HepG2 (cell line): ENCODE data around the gene ADCY7. TPM values are rescaled to one million over a fixed set of nuclear protein-coding genes. Genes with fewer than 3 reads are reported as not detected.

ENCODE experiments used
- CAMTA2 ChIP-seq: sonication (generic); formaldehyde crosslinking; IDR thresholded peaks from 2 replicates; pipeline ENCODE4 v1.4.0; 2020; ENCODE audit warnings: mild to moderate bottlenecking, missing genetic modification reagents, borderline replicate concordance
- EEA1 ChIP-seq: sonication (generic); formaldehyde crosslinking; IDR thresholded peaks from 2 replicates; pipeline ENCODE4 v1.5.1; 2020; ENCODE audit warnings: mild to moderate bottlenecking, missing genetic modification reagents, borderline replicate concordance
- FOXC1 ChIP-seq: sonication (generic); formaldehyde crosslinking; IDR thresholded peaks from 2 replicates; pipeline ENCODE4 v1.8.0; 2022; ENCODE audit warnings: mild to moderate bottlenecking, missing genetic modification reagents, borderline replicate concordance
- GABPB1 ChIP-seq: IDR thresholded peaks from 2 replicates; pipeline ENCODE4 v1.6.1; 2016; ENCODE audit warnings: mild to moderate bottlenecking, missing genetic modification reagents, moderate library complexity, missing compliant biosample characterization
- HES4 ChIP-seq: sonication (generic); formaldehyde crosslinking; IDR thresholded peaks from 2 replicates; pipeline ENCODE4 v1.9.0; 2021; ENCODE audit warnings: mild to moderate bottlenecking, missing genetic modification reagents, borderline replicate concordance
- HNF4A ChIP-seq: sonication (generic); formaldehyde crosslinking; IDR thresholded peaks from 2 replicates; pipeline ENCODE4 v1.4.0; 2020; ENCODE audit warnings: missing genetic modification reagents
- HOXA7 ChIP-seq: sonication (generic); formaldehyde crosslinking; IDR thresholded peaks from 2 replicates; pipeline ENCODE4 v1.8.1; 2022; ENCODE audit warnings: mild to moderate bottlenecking, missing genetic modification reagents, moderate library complexity
- JDP2 ChIP-seq: sonication (generic); formaldehyde crosslinking; IDR thresholded peaks from 2 replicates; pipeline ENCODE4 v1.8.1; 2022; ENCODE audit warnings: missing genetic modification reagents, borderline replicate concordance
- MAFG ChIP-seq: sonication (generic); formaldehyde crosslinking; IDR thresholded peaks from 2 replicates; pipeline ENCODE4 v1.5.1; 2020; ENCODE audit warnings: mild to moderate bottlenecking, missing genetic modification reagents
- PHF8 ChIP-seq: sonication (generic); formaldehyde crosslinking; IDR thresholded peaks from 2 replicates; pipeline ENCODE4 v1.5.0; 2020; ENCODE audit warnings: missing genetic modification reagents
- SCMH1 ChIP-seq: sonication (generic); formaldehyde crosslinking; IDR thresholded peaks from 2 replicates; pipeline ENCODE4 v1.9.0; 2021; ENCODE audit warnings: missing genetic modification reagents, mild to moderate bottlenecking, borderline replicate concordance
- SIN3B ChIP-seq: fragments of 150-350 bp; IDR thresholded peaks from 2 replicates; pipeline ENCODE4 v1.6.1; 2014; ENCODE audit warnings: low read length
- SPEN ChIP-seq: sonication (generic); formaldehyde crosslinking; IDR thresholded peaks from 2 replicates; pipeline ENCODE4 v1.5.1; 2020; ENCODE audit warnings: low read depth, mild to moderate bottlenecking, missing genetic modification reagents
- TCF12 ChIP-seq, 2 experiments: fragments of 450-650 bp in 1 of 2; sonication (generic) in 1 of 2; formaldehyde crosslinking in 1 of 2; IDR thresholded peaks; 2 replicates each; pipeline versions ENCODE4 v1.6.1 to v1.8.0; 2017 to 2022; ENCODE audit warnings: antibody characterized with exemption in 1 of 2, mild to moderate bottlenecking in 1 of 2, missing genetic modification reagents in 1 of 2, moderate library complexity in 1 of 2
- TGIF2 ChIP-seq: IDR thresholded peaks from 2 replicates; pipeline ENCODE4 v1.6.1; 2016; ENCODE audit warnings: control low read depth, missing compliant biosample characterization
- YEATS2 ChIP-seq: sonication (generic); formaldehyde crosslinking; IDR thresholded peaks from 2 replicates; pipeline ENCODE4 v1.4.0; 2020; ENCODE audit warnings: missing genetic modification reagents, borderline replicate concordance
- ZFP36L1 ChIP-seq: sonication (generic); formaldehyde crosslinking; IDR thresholded peaks from 2 replicates; pipeline ENCODE4 v1.8.0; 2022; ENCODE audit warnings: mild to moderate bottlenecking, missing genetic modification reagents, moderate library complexity
- ZFP62 ChIP-seq: sonication (generic); formaldehyde crosslinking; IDR thresholded peaks from 2 replicates; pipeline ENCODE4 v1.4.0; 2020; ENCODE audit warnings: missing genetic modification reagents
- ZMYM4 ChIP-seq: sonication (generic); formaldehyde crosslinking; IDR thresholded peaks from 2 replicates; pipeline ENCODE4 v1.8.1; 2023; ENCODE audit warnings: mild to moderate bottlenecking, missing genetic modification reagents
- ZNF17 ChIP-seq: sonication (generic); formaldehyde crosslinking; IDR thresholded peaks from 2 replicates; pipeline ENCODE4 v1.5.0; 2020; ENCODE audit warnings: mild to moderate bottlenecking, missing genetic modification reagents
- ZNF552 ChIP-seq: sonication (generic); formaldehyde crosslinking; IDR thresholded peaks from 2 replicates; pipeline ENCODE4 v1.9.0; 2022; ENCODE audit warnings: missing genetic modification reagents, mild to moderate bottlenecking, borderline replicate concordance
- ZNF713 ChIP-seq: sonication (generic); formaldehyde crosslinking; IDR thresholded peaks from 2 replicates; pipeline ENCODE4 v1.4.0; 2020; ENCODE audit warnings: mild to moderate bottlenecking, missing genetic modification reagents
- polyA plus RNA-seq, 8 experiments: library from polyadenylated mRNA; depleted of rRNA in 3 of 8; stranded (reverse) in 7 of 8; unstranded in 1 of 8; fragments of >200 nt; fragmentation: Illumina TruSeq in 4 of 8; extraction: Trizol in 4 of 8; gene quantifications; 2 replicates each; pipeline versions ENCODE4 v1.2.1 to v1.2.3, GENCODE V29; 2011 to 2016; ENCODE audit warnings: low read depth in 4 of 8, missing spikeins in 1 of 8, mixed read lengths in 1 of 8; ENCODE audit not compliant: insufficient read depth in 1 of 8
- total RNA-seq, 5 experiments: library from RNA; depleted of rRNA; stranded (reverse); fragments of >200 nt; fragmentation: Illumina TruSeq; extraction: Trizol; gene quantifications; 2 replicates each; pipeline ENCODE4 v1.2.3, GENCODE V29; 2016; ENCODE audit warnings: low read depth in 1 of 5
- TF ChIP-seq, protein P1 (sequence below): sonication (generic); formaldehyde crosslinking; conservative IDR thresholded peaks from 2 replicates; pipeline ENCODE4 v1.4.0; 2020; ENCODE audit warnings: missing genetic modification reagents
- TF ChIP-seq, protein P2 (sequence below): sonication (generic); formaldehyde crosslinking; IDR thresholded peaks from 2 replicates; pipeline ENCODE4 v1.9.0; 2021; ENCODE audit warnings: missing genetic modification reagents, borderline replicate concordance
- TF ChIP-seq, protein P3 (sequence below): sonication (generic); formaldehyde crosslinking; IDR thresholded peaks from 2 replicates; pipeline ENCODE4 v1.8.0; 2022; ENCODE audit warnings: mild to moderate bottlenecking, missing genetic modification reagents, moderate library complexity
- TF ChIP-seq, protein P4 (sequence below): sonication (generic); formaldehyde crosslinking; IDR thresholded peaks from 2 replicates; pipeline ENCODE4 v1.4.0; 2020; ENCODE audit warnings: missing genetic modification reagents, borderline replicate concordance
- TF ChIP-seq, protein P5 (sequence below): sonication (generic); formaldehyde crosslinking; IDR thresholded peaks from 2 replicates; pipeline ENCODE4 v1.8.1; 2023; ENCODE audit warnings: mild to moderate bottlenecking, missing genetic modification reagents, borderline replicate concordance

Gene ADCY7
- total and polyA plus RNA-seq, 2 of the 13 experiments (the other 11 are each of a cell fraction or from before 2014, with no cell fraction given): 2.2 to 4.3 TPM

DNA sequence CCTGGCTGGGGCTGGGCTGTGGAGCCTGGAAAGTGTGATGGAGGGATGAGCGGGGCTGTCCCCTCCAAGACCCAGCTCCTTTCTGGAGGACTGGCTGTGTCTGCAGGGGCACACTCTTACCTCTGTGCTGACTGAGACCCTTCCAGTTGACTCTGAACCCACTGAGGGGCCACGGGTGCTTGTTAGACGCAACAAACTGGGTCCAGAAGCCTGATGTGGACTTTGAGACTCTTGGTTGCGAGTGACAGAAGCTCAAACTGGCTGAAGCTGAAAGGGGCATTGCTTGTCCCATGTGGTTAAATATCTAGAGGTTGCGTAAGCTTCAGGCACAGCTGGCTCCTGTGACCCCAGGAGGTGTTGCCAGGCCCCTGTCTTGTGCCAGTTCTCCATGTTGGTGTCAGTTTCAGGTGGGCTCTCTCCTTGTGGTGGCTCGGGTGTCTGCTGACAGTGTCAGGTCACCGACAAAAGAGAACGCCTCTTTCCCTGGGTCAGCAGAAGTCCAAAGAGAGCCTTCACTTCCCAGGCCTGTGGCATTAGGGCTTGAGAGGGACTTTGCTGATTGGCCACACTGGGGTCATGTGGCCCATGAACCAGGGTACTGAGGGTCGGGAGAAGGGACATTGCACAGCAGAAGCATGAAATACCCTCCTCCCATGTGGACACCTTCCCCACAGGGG is 16.7 kb downstream of the ADCY7 start (continued):
- TF ChIP-seq, protein P1, sequence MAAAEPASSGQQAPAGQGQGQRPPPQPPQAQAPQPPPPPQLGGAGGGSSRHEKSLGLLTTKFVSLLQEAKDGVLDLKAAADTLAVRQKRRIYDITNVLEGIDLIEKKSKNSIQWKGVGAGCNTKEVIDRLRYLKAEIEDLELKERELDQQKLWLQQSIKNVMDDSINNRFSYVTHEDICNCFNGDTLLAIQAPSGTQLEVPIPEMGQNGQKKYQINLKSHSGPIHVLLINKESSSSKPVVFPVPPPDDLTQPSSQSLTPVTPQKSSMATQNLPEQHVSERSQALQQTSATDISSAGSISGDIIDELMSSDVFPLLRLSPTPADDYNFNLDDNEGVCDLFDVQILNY (CRISPR knock-in tag): no peak
- TF ChIP-seq, protein P2, sequence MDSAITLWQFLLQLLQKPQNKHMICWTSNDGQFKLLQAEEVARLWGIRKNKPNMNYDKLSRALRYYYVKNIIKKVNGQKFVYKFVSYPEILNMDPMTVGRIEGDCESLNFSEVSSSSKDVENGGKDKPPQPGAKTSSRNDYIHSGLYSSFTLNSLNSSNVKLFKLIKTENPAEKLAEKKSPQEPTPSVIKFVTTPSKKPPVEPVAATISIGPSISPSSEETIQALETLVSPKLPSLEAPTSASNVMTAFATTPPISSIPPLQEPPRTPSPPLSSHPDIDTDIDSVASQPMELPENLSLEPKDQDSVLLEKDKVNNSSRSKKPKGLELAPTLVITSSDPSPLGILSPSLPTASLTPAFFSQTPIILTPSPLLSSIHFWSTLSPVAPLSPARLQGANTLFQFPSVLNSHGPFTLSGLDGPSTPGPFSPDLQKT: no peak
- TF ChIP-seq TCF12 (IDR thresholded peaks at IDR 0.05) (no peak), TCF12 (CRISPR knock-in tag; IDR thresholded peaks at IDR 0.05) (no peak), ZMYM4 (peak; percentile 45; the same call in 1 of the 2 replicates), SIN3B (no peak), TGIF2 (CRISPR knock-in tag) (peak; percentile 92), ZFP36L1 (CRISPR knock-in tag) (no peak), HES4 (no peak), EEA1 (CRISPR knock-in tag) (peak; percentile 22; the same call in 1 of the 2 replicates), GABPB1 (CRISPR knock-in tag) (peak; percentile 11; the same call in 1 of the 2 replicates), CAMTA2 (CRISPR knock-in tag) (no peak), ZNF552 (no peak), ZNF17 (no peak), FOXC1 (0 out of 2 replicates have a peak, but pooled peaks have one; percentile 55), YEATS2 (peak; percentile 21; the same call in 1 of the 2 replicates), HOXA7 (CRISPR knock-in tag) (no peak), ZFP62 (no peak), HNF4A (peak; percentile 97), SPEN (CRISPR knock-in tag) (peak; percentile 69; the same call in 1 of the 2 replicates), SCMH1 (no peak), JDP2 (no peak), ZNF713 (no peak), PHF8 (0 out of 2 replicates have a peak, but pooled peaks have one; percentile 25), MAFG (CRISPR knock-in tag) (no peak)
- TF ChIP-seq, protein P3, sequence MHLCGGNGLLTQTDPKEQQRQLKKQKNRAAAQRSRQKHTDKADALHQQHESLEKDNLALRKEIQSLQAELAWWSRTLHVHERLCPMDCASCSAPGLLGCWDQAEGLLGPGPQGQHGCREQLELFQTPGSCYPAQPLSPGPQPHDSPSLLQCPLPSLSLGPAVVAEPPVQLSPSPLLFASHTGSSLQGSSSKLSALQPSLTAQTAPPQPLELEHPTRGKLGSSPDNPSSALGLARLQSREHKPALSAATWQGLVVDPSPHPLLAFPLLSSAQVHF (CRISPR knock-in tag): no peak
- TF ChIP-seq, protein P4, sequence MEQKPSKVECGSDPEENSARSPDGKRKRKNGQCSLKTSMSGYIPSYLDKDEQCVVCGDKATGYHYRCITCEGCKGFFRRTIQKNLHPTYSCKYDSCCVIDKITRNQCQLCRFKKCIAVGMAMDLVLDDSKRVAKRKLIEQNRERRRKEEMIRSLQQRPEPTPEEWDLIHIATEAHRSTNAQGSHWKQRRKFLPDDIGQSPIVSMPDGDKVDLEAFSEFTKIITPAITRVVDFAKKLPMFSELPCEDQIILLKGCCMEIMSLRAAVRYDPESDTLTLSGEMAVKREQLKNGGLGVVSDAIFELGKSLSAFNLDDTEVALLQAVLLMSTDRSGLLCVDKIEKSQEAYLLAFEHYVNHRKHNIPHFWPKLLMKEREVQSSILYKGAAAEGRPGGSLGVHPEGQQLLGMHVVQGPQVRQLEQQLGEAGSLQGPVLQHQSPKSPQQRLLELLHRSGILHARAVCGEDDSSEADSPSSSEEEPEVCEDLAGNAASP (CRISPR knock-in tag): peak; percentile 50; the same call in 1 of the 2 replicates
- TF ChIP-seq, protein P5, sequence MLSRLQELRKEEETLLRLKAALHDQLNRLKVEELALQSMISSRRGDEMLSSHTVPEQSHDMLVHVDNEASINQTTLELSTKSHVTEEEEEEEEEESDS (CRISPR knock-in tag): no peak
